GM18951 (cell line): Measurements from ENCODE around the gene ADD1.

ENCODE experiments used
- POLR2A ChIP-seq: IDR thresholded peaks from 4 replicates; pipeline ENCODE4 v1.6.1; 2011; ENCODE audit warnings: mild to moderate bottlenecking; ENCODE audit not compliant: insufficient read length, insufficient read depth; ENCODE audit errors: extremely low read depth
- in situ Hi-C: fragments of 300-500 bp; cut with MboI; formaldehyde crosslinking; loops from one replicate; pipeline ENCODE4 v1.12.0; 2022; ENCODE audit warnings: low sequenced_read_pairs, mixed read lengths, inconsistent platforms; ENCODE audit not compliant: unreplicated experiment

ADD1 gene

GRCh38 chr4:2871466-2871865, 27.8 kb downstream of the ADD1 start:
- TF ChIP-seq POLR2A = no peak
- in situ Hi-C loops = no loop called here

GRCh38 chr4:2871911-2872310, 28.3 kb downstream of the ADD1 start:
- TF ChIP-seq POLR2A = no peak
- in situ Hi-C loops = no loop called here

GRCh38 chr4:2873329-2873728, 29.7 kb downstream of the ADD1 start:
- TF ChIP-seq POLR2A = no peak
- in situ Hi-C loops = no loop called here

GRCh38 chr4:2874861-2875260, 31.2 kb downstream of the ADD1 start:
- in situ Hi-C loops = no loop called here
- TF ChIP-seq POLR2A = no peak

GRCh38 chr4:2875556-2875955, 31.9 kb downstream of the ADD1 start:
- in situ Hi-C loops = no loop called here
- no peak for TF ChIP-seq POLR2A

- in situ Hi-C loops = no loop called here
- no peak for TF ChIP-seq POLR2A
Observed at GRCh38 chr4:2878346-2878745, 34.7 kb downstream of the ADD1 start.

- in situ Hi-C loops = no loop called here
Observed at GRCh38 chr4:2879026-2879425, 35.4 kb downstream of the ADD1 start.

GRCh38 chr4:2881431-2881830, 37.8 kb downstream of the ADD1 start:
- in situ Hi-C loops = no loop called here
- no peak for TF ChIP-seq POLR2A

More at GRCh38 chr4:2879026-2879425, 35.4 kb downstream of the ADD1 start:
- TF ChIP-seq POLR2A = no peak

- TF ChIP-seq POLR2A = no peak
- in situ Hi-C loops = no loop called here
Observed at GRCh38 chr4:2882341-2882740, 38.7 kb downstream of the ADD1 start.

GRCh38 chr4:2886161-2886560, 42.5 kb downstream of the ADD1 start:
- no peak for TF ChIP-seq POLR2A
- in situ Hi-C loops = no loop called here

- TF ChIP-seq POLR2A = no peak
- in situ Hi-C loops = no loop called here
Observed at GRCh38 chr4:2886622-2887021, 43.0 kb downstream of the ADD1 start.

GRCh38 chr4:2887343-2887742, 43.7 kb downstream of the ADD1 start:
- in situ Hi-C loops = no loop called here
- TF ChIP-seq POLR2A = no peak

GRCh38 chr4:2888886-2889285, 45.2 kb downstream of the ADD1 start:
- TF ChIP-seq POLR2A = no peak
- in situ Hi-C loops = no loop called here

GRCh38 chr4:2891294-2891693, 47.6 kb downstream of the ADD1 start:
- in situ Hi-C loops = no loop called here

GRCh38 chr4:2893772-2894171, 50.1 kb downstream of the ADD1 start:
- no peak for TF ChIP-seq POLR2A
- in situ Hi-C loops = no loop called here

More at GRCh38 chr4:2891294-2891693, 47.6 kb downstream of the ADD1 start:
- TF ChIP-seq POLR2A = no peak
